HK-2 (cell line): ENCODE measurements around the gene FBXO17.

Source experiments
- DNase-seq: peaks from one replicate; pipeline ENCODE4 v3.0.0-alpha.2; 2018; ENCODE audit not compliant: unreplicated experiment

FBXO17 gene

DNA sequence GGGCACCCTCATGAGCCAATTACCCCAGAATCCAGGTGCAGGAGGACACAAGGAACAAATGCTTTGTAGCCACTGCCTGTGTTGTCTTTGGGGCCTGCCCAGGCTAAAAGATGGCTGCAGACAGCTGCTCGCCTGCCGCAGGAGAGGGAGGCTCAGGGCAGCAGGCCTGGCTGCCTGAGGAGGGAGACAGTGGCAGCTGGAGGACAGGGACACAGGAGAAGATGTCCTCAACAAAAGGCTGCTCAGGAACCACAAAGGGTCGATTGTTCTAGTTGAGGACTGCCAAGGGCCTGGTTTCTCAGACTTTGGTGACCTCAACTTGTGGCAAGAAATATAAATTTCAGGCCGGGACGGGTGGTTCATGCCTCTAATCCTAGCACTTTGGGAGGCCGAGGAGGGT lies 83.8 kb downstream of the FBXO17 start:
- no peak for DNase-seq
